PC-3 (cell line): ENCODE measurements around the gene BCAR1. TPM values are rescaled to one million over a fixed set of nuclear protein-coding genes. Genes with fewer than 3 reads are reported as not detected.
"Not testable (repeated sequence)": the region's sequence is repeated elsewhere in the genome, so short reads cannot be mapped to it uniquely, and the experiment has no call there.

Source experiments
- ATAC-seq: fragments of 200-7000 bp; cut with Tn5 transposase; 2 replicates; pipeline ENCODE4 v1.9.1; 2020; ENCODE audit warnings: mild to moderate bottlenecking, moderate library complexity
- BruUV-seq: library from RNA; stranded (reverse); fragments of 400-500 nt; replicated peaks from 2 replicates; lab custom pipeline; 2021; lab: Mats Ljungman, UMichigan
- CTCF ChIA-PET: fragments of 300-600 bp; sonication (Branson Sonifier 250); formaldehyde crosslinking; loops from one replicate; lab custom pipeline; 2022; ENCODE audit warnings: antibody characterized with exemption; lab: Charles Lee
- POLR2A ChIA-PET: fragments of 300-600 bp; sonication (Branson Sonifier 250); formaldehyde crosslinking; loops from one replicate; lab custom pipeline; 2022; ENCODE audit warnings: antibody characterized with exemption; ENCODE audit not compliant: unreplicated experiment; lab: Charles Lee
- DNase-seq: peaks from one replicate; pipeline ENCODE4 v3.0.0-alpha.2; 2015
- H2AFZ ChIP-seq: fragments of 300-600 bp; sonication (generic); 2 replicates; pipeline ENCODE4 v1.6.0; 2016; ENCODE audit warnings: antibody characterized with exemption, low read length
- H3F3A ChIP-seq: fragments of 300-600 bp; sonication (generic); one replicate; pipeline ENCODE4 v1.6.0; 2017; ENCODE audit warnings: antibody characterized with exemption, low read length, control low read depth, mild to moderate bottlenecking; ENCODE audit not compliant: unreplicated experiment
- H3K27ac ChIP-seq: fragments of 300-600 bp; sonication (generic); 2 replicates; pipeline ENCODE4 v1.5.1; 2016; ENCODE audit warnings: mild to moderate bottlenecking, low read length
- H3K27me3 ChIP-seq: fragments of 300-600 bp; sonication (generic); 2 replicates; pipeline ENCODE4 v1.6.1; 2016; ENCODE audit warnings: low read length, mixed read lengths
- H3K36me3 ChIP-seq: fragments of 300-600 bp; sonication (generic); 2 replicates; pipeline ENCODE4 v1.6.1; 2016; ENCODE audit warnings: low read depth, mixed run types, low read length, mixed read lengths
- H3K4me1 ChIP-seq: fragments of 300-600 bp; sonication (generic); 2 replicates; pipeline ENCODE4 v1.5.1; 2016; ENCODE audit warnings: low read length; ENCODE audit not compliant: insufficient read depth
- H3K4me2 ChIP-seq: fragments of 300-600 bp; sonication (generic); 2 replicates; pipeline ENCODE4 v1.6.0; 2016; ENCODE audit warnings: low read length
- H3K4me3 ChIP-seq: fragments of 300-600 bp; sonication (generic); 2 replicates; pipeline ENCODE4 v1.5.1; 2016; ENCODE audit warnings: mild to moderate bottlenecking, low read length, mixed read lengths
- H3K79me2 ChIP-seq: fragments of 300-600 bp; sonication (generic); 2 replicates; pipeline ENCODE4 v1.6.1; 2017; ENCODE audit warnings: low read length, mixed read lengths
- H3K9ac ChIP-seq: fragments of 300-600 bp; sonication (generic); 2 replicates; pipeline ENCODE4 v1.6.0; 2016; ENCODE audit warnings: mild to moderate bottlenecking, low read length
- H3K9me2 ChIP-seq: fragments of 300-600 bp; sonication (generic); replicated peaks from 2 replicates; pipeline ENCODE4 v1.6.1; 2016; ENCODE audit warnings: mixed run types, low read length, mixed read lengths
- H3K9me3 ChIP-seq: fragments of 300-600 bp; sonication (generic); 2 replicates; pipeline ENCODE4 v1.6.1; 2016; ENCODE audit warnings: low read length, mixed read lengths
- H4K20me1 ChIP-seq: fragments of 300-600 bp; sonication (generic); 2 replicates; pipeline ENCODE4 v1.6.1; 2016; ENCODE audit warnings: low read length, mixed read lengths
- CTCF ChIP-seq: fragments of 300-600 bp; sonication (generic); conservative IDR thresholded peaks from 2 replicates; pipeline ENCODE4 v1.5.1; 2017; ENCODE audit warnings: antibody characterized with exemption, low read depth, mild to moderate bottlenecking, low read length
- EZH2 ChIP-seq: fragments of 300-600 bp; sonication (generic); IDR thresholded peaks from one replicate; pipeline ENCODE4 v1.6.1; 2017; ENCODE audit warnings: antibody characterized with exemption, mild to moderate bottlenecking, low read length; ENCODE audit not compliant: unreplicated experiment
- EZH2phosphoT487 ChIP-seq: fragments of 300-600 bp; sonication (generic); IDR thresholded peaks from 2 replicates; pipeline ENCODE4 v1.6.1; 2018; ENCODE audit warnings: mild to moderate bottlenecking, antibody characterized with exemption, low read length, borderline replicate concordance
- intact Hi-C: fragments of 100-400 bp; cut with micrococcal nuclease; formaldehyde crosslinking; loops from 2 replicates; pipeline ENCODE4 v1.9.0; 2023
- total RNA-seq: library from RNA; depleted of rRNA; stranded (reverse); fragments of >200 nt; gene quantifications from 2 replicates; pipeline ENCODE4 v1.2.3, GENCODE V29; 2014

Gene BCAR1
- total RNA-seq, 1 experiment from 2014 or later = 49.3 TPM

GRCh38 chr16:75281826-75282225 is 30.4 kb upstream of the BCAR1 start:
- no peaks in the 10 kb centered on the region for H3F3A ChIP-seq
- no TSS peak for BruUV-seq
- H3K4me1 ChIP-seq = peaks cover 6% of the 10 kb centered on the region; the same call in 1 of the 2 replicates
- H3K9me2 ChIP-seq = no peaks in the 10 kb centered on the region
- ChIA-PET CTCF (no interaction called here), POLR2A (no interaction called here)
- no peaks in the 10 kb centered on the region for H3K27me3 ChIP-seq
- H2AFZ ChIP-seq = no peak overlapping the region
- DNase-seq (no peak), ATAC-seq (no peak)
- H3K27ac ChIP-seq = no peak overlapping the region
- H4K20me1 ChIP-seq = no peaks in the 10 kb centered on the region
- H3K9ac ChIP-seq = no peak overlapping the region
- intact Hi-C loops = no loop called here
- no peak for TF ChIP-seq EZH2phosphoT487
- no peak for TF ChIP-seq EZH2
- TF ChIP-seq CTCF = no peak
- H3K9me3 ChIP-seq = no peaks in the 10 kb centered on the region
- no peaks in the 10 kb centered on the region for H3K79me2 ChIP-seq
- no peaks in the 10 kb centered on the region for H3K36me3 ChIP-seq
- no peak overlapping the region for H3K4me3 ChIP-seq
- no peak overlapping the region for H3K4me2 ChIP-seq

GRCh38 chr16:75281009-75281408 is 29.6 kb upstream of the BCAR1 start:
- H3K79me2 ChIP-seq, H3K4me1 ChIP-seq, BruUV-seq, H2AFZ ChIP-seq, H3K9ac ChIP-seq, H4K20me1 ChIP-seq, intact Hi-C loops, POLR2A ChIA-PET, DNase-seq, ATAC-seq, H3K36me3 ChIP-seq, CTCF ChIA-PET, H3K9me3 ChIP-seq, H3K27ac ChIP-seq, H3K4me3 ChIP-seq, H3K9me2 ChIP-seq, H3K27me3 ChIP-seq, H3F3A ChIP-seq, H3K4me2 ChIP-seq: not testable (repeated sequence)

- Histone ChIP-seq H3K27ac (no peak overlapping the region), H3K4me2 (no peak overlapping the region)
- intact Hi-C loops = no loop called here
These were observed 28.9 kb upstream of the BCAR1 start for GRCh38 chr16:75280331-75280804.

More at GRCh38 chr16:75280331-75280804, 28.9 kb upstream of the BCAR1 start:
- H2AFZ ChIP-seq = no peak overlapping the region
- H3K9me2 ChIP-seq = no peaks in the 10 kb centered on the region
- no TSS peak for BruUV-seq
- H3F3A ChIP-seq = no peaks in the 10 kb centered on the region
- H3K27me3 ChIP-seq = no peaks in the 10 kb centered on the region
- no peak for DNase-seq
- no peaks in the 10 kb centered on the region for H3K79me2 ChIP-seq
- no peaks in the 10 kb centered on the region for H3K9me3 ChIP-seq
- CTCF ChIA-PET = no interaction called here
- no peak overlapping the region for H3K9ac ChIP-seq
- H3K4me3 ChIP-seq = no peak overlapping the region
- H4K20me1 ChIP-seq = no peaks in the 10 kb centered on the region
- no peaks in the 10 kb centered on the region for H3K36me3 ChIP-seq
- H3K4me1 ChIP-seq = peaks cover 6% of the 10 kb centered on the region; the same call in 1 of the 2 replicates
- POLR2A ChIA-PET = no interaction called here
- ATAC-seq = no peak
- TF ChIP-seq CTCF (no peak), EZH2phosphoT487 (no peak), EZH2 (no peak)
